ES-I3 (cell line): ENCODE data around the gene TMUB1.

Experiments used
- H3K36me3 ChIP-seq: 2 replicates; pipeline ENCODE4 v1.6.1; 2013; ENCODE audit warnings: mild to moderate bottlenecking, low read length, control low read depth, moderate library complexity; ENCODE audit not compliant: insufficient read depth
- H3K4me1 ChIP-seq: 2 replicates; pipeline ENCODE4 v1.6.1; 2013; ENCODE audit warnings: mild to moderate bottlenecking, control low read depth, low read length; ENCODE audit not compliant: insufficient read depth
- H3K9ac ChIP-seq: 2 replicates; pipeline ENCODE4 v1.6.1; 2013; ENCODE audit warnings: low read depth, mild to moderate bottlenecking, low read length, moderate library complexity
- H3K9me3 ChIP-seq: 2 replicates; pipeline ENCODE4 v1.6.1; 2013; ENCODE audit warnings: mild to moderate bottlenecking, low read length, moderate library complexity; ENCODE audit not compliant: control insufficient read depth, insufficient read depth

TMUB1 gene

DNA sequence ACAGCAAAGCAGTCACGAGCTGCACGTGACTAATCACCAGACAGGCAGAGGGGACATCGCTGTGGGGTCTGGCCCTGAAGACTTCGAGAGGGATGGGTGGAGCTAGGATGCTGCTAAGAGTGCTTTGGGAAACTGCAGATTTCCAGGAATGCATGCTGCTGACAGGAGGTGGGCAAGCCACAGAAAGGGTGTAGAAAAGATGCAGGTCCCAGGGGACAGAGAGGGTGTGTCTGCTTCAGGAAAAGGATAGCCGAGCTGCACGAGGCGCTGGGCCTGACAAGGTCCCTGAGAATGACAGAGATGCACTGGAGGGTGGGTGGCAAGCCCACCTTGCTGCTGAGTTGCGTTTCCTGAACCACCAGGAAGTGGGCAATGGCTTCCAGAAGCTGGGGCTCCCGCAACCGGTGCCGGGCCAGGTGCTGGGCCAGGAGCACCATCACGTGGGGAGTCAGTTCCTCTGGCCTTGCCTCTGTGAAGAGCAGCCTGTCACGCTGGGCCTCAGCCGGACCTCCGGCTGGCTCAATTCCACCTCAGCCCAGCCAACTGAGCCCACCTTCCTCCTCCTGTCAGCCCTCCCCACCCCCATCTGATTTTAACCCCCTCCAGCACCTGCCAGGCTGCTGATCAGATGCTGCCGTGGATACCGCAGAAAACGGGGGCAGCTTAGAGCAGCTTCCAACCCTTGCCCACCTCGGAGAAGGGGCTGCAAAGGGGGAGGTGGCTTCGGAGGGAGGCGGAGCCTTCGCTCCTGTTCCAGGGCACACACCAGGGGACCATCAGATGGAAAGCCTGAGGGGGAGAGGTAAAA lies 4.9 kb downstream of the TMUB1 start:
- Histone ChIP-seq H3K4me1 (peaks cover 19% of the 10 kb centered on the region; the same call in 1 of the 2 replicates), H3K36me3 (no peaks in the 10 kb centered on the region; the same call in 1 of the 2 replicates), H3K9ac (peak overlapping the region; percentile 2; the same call in 1 of the 2 replicates), H3K9me3 (no peaks in the 10 kb centered on the region)

DNA sequence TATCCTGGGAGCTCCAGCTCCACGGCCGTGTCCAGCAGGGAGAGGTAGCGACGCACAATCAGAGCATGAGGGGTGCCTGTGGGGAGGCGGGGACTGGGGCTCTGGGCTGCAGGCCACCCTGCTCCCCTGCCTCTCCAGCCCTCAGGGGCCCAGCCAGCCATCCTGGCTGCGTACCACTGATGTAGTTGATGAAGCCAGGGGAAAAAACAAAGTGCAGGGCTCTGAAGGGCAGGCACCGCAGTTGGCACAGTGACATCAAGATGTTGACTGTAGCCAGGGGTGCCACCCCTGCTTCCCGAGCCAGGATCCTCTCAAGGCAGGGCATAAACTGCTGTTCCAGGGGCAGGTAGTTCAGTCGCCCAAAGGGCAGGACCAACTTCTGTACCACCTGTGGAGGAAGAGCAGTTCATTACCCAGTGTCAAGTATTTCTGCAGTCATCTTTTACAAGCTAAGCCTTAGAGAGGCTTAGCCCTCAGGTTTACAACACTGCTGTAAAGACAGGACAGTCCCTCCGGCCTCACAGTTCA lies 5.5 kb downstream of the TMUB1 start:
- Histone ChIP-seq H3K9me3 (no peaks in the 10 kb centered on the region), H3K36me3 (no peaks in the 10 kb centered on the region; the same call in 1 of the 2 replicates), H3K4me1 (peaks cover 19% of the 10 kb centered on the region; the same call in 1 of the 2 replicates), H3K9ac (no peak overlapping the region)

DNA sequence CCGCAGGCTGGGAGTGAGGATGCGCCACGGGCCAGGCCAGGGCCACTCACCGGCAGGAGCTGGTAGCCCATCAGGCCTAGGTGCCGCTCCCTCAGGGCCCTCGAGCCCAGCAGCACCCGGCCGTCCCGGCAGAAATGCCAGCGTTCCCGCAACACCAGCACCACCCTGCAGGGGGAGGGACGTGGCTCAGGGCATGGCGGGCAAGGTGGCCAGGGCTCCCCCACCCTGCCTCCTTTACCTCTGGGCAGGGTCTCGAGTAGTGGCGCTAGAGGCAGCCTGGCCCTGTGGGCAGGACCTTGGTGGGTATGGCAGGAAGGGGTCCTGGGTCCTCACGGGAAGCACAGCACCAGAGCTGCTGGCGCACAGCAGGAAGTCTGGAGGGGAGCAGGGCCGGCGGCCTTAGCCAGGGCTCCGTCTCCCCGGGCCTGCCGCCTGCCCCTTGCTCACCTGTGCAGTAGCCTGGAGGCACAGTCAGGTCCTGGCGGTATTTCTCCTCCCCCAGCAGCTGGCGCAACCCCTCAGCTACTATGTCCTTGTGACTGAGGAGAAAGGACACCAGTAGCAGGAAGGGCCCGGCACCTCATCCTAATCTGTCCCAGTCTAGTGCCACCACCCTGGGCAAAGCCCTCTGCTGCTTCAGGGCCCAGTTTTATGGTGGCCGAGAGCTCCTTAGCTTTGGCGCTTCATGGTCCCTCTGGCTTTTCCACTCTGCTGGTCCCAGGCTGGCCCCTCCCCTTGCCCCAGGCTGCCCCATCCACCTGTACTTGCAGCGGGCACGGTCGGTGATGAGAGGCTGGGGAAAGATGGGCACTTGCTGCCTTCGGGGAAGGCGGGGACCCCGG lies 6.2 kb downstream of the TMUB1 start:
- Histone ChIP-seq H3K4me1 (peaks cover 19% of the 10 kb centered on the region; the same call in 1 of the 2 replicates), H3K9me3 (no peaks in the 10 kb centered on the region), H3K36me3 (no peaks in the 10 kb centered on the region; the same call in 1 of the 2 replicates), H3K9ac (no peak overlapping the region)

DNA sequence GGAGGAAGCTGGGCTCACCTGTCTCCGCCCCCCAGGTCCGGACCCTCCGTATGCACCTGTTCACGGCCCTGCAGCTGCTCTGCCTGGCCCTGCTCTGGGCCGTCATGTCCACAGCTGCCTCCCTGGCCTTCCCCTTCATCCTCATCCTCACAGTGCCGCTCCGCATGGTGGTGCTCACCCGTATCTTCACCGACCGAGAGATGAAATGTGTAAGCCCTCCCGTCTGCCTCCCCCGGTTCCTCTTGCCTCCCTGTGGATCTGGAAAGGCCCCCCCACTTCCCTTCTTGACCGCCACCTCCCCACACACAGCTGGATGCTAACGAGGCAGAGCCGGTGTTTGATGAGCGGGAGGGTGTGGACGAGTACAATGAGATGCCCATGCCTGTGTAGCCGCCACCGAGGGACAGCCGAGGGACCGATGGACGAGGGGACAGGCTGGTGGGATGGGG lies 7.3 kb downstream of the TMUB1 start:
- Histone ChIP-seq H3K4me1 (peaks cover 17% of the 10 kb centered on the region; the same call in 1 of the 2 replicates), H3K36me3 (no peaks in the 10 kb centered on the region; the same call in 1 of the 2 replicates), H3K9ac (no peak overlapping the region), H3K9me3 (no peaks in the 10 kb centered on the region)

DNA sequence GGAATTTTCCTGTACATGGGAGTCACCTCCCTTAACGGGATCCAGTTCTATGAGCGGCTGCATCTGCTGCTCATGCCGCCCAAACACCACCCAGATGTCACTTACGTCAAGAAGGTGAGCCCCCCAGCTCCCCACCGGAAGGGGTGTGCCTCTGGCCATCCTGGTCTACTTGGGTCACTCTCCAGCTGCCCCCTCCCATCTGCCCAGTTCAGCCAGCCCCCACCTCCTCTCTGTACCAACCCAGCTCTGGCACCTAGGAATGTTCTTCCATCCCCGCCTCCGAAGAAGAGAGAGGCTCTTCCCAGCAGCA lies 7.7 kb downstream of the TMUB1 start:
- H3K9ac ChIP-seq: no peak overlapping the region
- peaks cover 17% of the 10 kb centered on the region; the same call in 1 of the 2 replicates for H3K4me1 ChIP-seq
- H3K36me3 ChIP-seq: no peaks in the 10 kb centered on the region; the same call in 1 of the 2 replicates
- H3K9me3 ChIP-seq: no peaks in the 10 kb centered on the region

DNA sequence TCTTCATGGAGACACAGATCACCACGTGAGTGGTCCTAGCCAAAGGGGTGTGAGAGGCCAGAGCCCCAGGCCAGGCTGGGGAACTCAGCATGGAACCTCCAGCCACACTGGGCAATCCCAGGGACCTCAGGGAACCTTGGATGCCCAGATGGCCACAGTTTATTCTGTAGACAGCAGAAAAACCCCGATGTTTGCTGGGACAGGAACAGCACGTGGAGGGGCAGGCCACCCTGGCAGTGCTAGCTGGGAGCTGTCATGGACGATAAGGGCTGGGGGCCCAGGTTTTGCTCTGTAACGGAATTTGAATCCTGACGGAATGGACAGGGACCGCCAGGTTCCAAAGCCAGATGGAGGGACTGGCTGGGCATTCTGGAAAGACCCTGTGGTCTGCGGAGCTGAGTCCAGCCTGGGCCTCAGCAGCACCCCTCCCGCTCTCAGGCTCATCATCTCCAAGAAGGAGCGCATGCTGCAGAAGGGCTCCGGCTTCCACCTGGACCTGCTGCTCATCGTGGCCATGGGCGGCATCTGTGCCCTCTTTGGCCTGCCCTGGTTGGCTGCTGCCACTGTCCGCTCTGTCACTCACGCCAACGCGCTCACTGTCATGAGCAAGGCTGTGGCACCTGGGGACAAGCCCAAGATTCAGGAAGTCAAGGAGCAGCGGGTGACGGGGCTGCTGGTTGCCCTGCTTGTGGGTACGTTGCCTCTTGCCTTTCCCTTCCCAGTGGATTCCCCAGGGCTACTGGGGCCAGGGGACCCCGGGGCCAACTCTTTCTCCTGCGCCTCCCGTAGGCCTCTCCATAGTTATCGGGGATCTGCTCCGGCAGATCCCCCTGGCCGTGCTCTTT lies 8.3 kb downstream of the TMUB1 start:
- no peaks in the 10 kb centered on the region for H3K9me3 ChIP-seq
- no peaks in the 10 kb centered on the region; the same call in 1 of the 2 replicates for H3K36me3 ChIP-seq
- peaks cover 17% of the 10 kb centered on the region; the same call in 1 of the 2 replicates for H3K4me1 ChIP-seq
- no peak overlapping the region for H3K9ac ChIP-seq

DNA sequence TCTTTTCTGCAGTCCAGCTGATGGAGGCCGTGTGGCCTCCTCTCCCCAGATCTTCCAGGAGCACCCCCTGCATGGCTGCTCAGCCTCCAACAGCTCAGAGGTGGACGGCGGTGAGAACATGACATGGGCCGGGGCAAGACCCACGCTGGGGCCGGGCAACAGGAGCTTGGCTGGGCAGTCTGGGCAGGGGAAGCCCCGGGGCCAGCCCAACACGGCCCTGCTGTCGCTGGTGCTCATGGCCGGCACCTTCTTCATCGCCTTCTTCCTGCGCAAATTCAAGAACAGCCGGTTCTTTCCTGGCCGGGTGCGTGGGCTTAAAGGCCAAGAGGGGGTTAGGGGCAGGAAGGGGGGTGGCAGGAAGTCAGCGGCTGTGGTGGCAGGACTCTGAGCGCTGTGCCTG lies 9.3 kb downstream of the TMUB1 start:
- Histone ChIP-seq H3K4me1 (peaks cover 13% of the 10 kb centered on the region; the same call in 1 of the 2 replicates), H3K36me3 (no peaks in the 10 kb centered on the region; the same call in 1 of the 2 replicates), H3K9ac (no peak overlapping the region), H3K9me3 (no peaks in the 10 kb centered on the region)

DNA sequence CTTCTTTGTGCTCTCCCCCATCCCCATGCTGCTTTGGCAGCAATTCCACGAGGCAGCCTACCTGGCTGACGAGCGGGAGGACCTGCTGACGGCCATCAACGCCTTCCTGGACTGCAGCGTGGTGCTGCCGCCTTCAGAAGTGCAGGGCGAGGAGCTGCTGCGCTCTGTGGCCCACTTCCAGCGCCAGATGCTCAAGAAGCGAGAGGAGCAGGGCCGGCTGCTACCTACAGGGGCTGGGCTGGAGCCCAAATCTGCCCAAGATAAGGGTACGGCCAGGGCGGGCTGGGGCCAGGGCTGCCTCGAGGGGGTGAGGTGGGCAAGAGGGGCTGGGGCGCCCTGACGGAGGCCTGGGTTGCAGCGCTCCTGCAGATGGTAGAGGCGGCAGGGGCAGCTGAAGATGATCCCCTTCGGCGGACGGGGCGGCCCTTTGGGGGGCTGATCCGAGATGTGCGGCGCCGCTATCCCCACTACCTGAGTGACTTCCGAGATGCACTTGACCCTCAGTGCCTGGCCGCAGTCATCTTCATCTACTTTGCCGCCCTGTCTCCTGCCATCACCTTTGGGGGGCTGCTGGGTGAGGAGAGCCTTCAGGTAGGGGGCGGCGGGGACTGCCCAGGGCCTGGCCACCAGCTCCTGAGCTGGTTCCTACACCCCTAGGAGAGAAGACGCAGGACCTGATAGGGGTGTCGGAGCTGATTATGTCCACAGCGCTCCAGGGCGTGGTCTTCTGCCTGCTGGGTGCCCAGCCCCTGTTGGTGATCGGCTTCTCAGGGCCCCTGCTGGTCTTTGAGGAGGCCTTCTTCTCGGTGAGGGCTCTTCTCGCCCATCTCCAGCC lies 12.0 kb downstream of the TMUB1 start:
- no peak overlapping the region for H3K9ac ChIP-seq
- H3K36me3 ChIP-seq: peaks cover 7% of the 10 kb centered on the region; the same call in 1 of the 2 replicates
- H3K9me3 ChIP-seq: no peaks in the 10 kb centered on the region
- H3K4me1 ChIP-seq: peaks cover 13% of the 10 kb centered on the region

DNA sequence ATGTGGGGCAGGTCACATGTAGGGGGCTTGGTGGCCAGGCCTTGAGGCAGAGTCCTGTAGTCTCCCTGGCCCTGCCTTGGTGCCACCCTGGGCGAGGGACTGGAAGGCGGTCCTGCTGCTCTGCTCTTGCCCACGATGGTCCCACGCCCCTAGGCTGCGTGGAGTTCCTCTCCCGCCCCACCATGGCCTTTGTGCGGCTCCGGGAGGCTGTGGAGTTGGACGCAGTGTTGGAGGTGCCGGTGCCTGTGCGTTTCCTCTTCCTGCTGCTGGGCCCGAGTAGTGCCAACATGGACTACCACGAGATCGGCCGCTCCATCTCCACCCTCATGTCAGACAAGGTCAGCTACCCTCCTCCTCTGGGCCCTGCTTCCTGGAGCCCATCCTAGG lies 12.7 kb downstream of the TMUB1 start:
- peaks cover 10% of the 10 kb centered on the region for H3K4me1 ChIP-seq
- H3K9me3 ChIP-seq: no peaks in the 10 kb centered on the region
- peaks cover 7% of the 10 kb centered on the region; the same call in 1 of the 2 replicates for H3K36me3 ChIP-seq
- H3K9ac ChIP-seq: no peak overlapping the region

DNA sequence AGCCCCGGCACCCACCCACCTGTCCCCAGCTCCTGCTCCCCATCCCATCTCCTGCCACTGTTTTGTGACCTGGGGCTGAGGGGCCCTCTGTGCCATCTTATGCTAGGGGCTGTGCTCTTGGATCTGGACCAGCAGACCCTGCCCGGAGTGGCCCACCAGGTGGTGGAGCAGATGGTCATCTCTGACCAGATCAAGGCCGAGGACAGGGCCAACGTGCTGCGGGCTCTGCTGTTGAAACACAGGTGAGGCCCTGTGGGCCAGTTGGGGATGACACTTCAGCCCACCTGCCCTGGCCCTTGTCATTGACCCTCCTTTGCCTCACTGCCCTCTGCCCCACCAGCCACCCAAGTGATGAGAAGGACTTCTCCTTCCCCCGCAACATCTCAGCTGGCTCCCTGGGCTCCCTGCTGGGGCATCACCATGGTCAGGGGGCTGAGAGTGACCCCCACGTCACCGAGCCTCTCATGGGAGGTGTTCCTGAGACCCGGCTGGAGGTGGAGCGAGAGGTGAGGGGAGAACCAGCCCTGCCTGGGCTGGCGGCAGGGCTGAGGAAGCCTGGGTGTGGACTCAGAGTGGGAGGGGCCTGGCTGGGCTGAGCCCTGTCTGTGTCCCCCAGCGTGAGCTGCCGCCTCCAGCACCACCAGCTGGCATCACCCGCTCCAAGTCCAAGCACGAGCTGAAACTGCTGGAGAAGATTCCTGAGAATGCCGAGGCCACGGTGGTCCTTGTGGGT lies 13.3 kb downstream of the TMUB1 start:
- Histone ChIP-seq H3K36me3 (peaks cover 7% of the 10 kb centered on the region; the same call in 1 of the 2 replicates), H3K9ac (no peak overlapping the region), H3K4me1 (peaks cover 10% of the 10 kb centered on the region), H3K9me3 (no peaks in the 10 kb centered on the region)

DNA sequence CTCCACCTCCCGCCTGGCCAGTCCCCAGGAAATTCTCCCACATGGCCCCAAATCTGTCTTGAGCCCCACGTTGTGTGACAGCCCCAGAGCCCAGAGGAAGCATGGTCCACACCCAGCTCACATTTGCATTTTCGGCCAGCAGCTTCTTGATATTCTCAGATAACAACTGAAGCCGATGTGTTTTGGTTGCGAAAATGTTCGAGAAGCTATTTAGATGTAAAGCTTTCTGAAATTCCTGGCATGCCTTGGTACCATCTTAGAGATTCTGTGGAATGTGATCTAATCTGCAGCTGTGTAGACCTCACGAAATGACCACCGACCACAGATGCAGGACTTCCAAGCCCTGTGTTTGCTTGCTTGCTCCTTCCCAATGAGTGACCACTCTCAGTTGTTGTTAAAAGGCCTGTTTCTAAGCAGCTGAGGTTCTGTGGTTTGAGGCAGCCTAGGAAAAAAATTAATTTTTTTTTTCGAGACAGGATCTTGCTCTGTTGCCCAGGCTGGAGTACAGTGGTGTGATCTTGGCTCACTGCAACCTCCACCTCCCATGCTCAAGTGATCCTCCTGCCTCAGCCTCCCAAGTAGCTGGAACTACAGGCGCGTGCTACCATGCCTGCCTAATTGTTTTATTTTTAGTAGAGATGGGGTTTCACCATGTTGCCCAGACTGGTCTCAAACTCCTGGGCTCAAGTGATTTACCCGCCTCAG lies 15.1 kb downstream of the TMUB1 start:
- H3K9ac ChIP-seq: no peak overlapping the region
- peaks cover 10% of the 10 kb centered on the region for H3K4me1 ChIP-seq
- H3K9me3 ChIP-seq: no peaks in the 10 kb centered on the region
- H3K36me3 ChIP-seq: peaks cover 7% of the 10 kb centered on the region; the same call in 1 of the 2 replicates
